GM21447 (cell line): ENCODE measurements around the gene FARP1.

ENCODE experiments used
- ATAC-seq: cut with Tn5 transposase; IDR thresholded peaks from one replicate; pipeline ENCODE4 v1.9.1; 2021; ENCODE audit not compliant: unreplicated experiment

Gene FARP1, protein sequence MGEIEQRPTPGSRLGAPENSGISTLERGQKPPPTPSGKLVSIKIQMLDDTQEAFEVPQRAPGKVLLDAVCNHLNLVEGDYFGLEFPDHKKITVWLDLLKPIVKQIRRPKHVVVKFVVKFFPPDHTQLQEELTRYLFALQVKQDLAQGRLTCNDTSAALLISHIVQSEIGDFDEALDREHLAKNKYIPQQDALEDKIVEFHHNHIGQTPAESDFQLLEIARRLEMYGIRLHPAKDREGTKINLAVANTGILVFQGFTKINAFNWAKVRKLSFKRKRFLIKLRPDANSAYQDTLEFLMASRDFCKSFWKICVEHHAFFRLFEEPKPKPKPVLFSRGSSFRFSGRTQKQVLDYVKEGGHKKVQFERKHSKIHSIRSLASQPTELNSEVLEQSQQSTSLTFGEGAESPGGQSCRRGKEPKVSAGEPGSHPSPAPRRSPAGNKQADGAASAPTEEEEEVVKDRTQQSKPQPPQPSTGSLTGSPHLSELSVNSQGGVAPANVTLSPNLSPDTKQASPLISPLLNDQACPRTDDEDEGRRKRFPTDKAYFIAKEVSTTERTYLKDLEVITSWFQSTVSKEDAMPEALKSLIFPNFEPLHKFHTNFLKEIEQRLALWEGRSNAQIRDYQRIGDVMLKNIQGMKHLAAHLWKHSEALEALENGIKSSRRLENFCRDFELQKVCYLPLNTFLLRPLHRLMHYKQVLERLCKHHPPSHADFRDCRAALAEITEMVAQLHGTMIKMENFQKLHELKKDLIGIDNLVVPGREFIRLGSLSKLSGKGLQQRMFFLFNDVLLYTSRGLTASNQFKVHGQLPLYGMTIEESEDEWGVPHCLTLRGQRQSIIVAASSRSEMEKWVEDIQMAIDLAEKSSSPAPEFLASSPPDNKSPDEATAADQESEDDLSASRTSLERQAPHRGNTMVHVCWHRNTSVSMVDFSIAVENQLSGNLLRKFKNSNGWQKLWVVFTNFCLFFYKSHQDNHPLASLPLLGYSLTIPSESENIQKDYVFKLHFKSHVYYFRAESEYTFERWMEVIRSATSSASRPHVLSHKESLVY

GRCh38 chr13:98142380-98143156, at the start of gene FARP1:
FARP1 (plus strand) TSS chr13:98143094; CDS start chr13:98213243, 70,149 bp downstream.
- ATAC-seq = peak; percentile 71

- no peak for ATAC-seq
Observed at GRCh38 chr13:98094678-98095266, 48.1 kb upstream of the FARP1 start.

- ATAC-seq = no peak
Observed at GRCh38 chr13:98096059-98096458, 46.8 kb upstream of the FARP1 start.

GRCh38 chr13:98097749-98098148, 45.1 kb upstream of the FARP1 start:
- no peak for ATAC-seq

- no peak for ATAC-seq
Observed at GRCh38 chr13:98098516-98098915, 44.4 kb upstream of the FARP1 start.

DNA sequence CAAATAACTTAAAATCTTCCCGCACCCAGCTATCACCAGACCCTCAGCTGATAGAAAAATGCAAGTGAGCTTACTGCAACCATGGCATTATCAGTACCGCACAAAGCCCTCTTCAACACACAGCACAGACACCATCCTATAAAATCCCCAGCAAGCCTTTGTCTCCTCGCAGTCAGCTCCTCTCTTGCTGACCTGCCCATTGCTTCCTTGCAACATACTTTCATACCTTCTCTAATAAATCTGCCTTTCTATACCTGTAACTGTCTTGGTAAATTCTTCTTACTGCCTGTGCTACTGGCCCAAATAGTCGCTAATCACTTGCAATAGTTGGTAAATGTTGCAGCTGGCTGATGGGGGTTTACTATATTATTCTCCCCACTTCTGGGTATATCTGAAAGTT, 43.3 kb upstream of the FARP1 start:
- ATAC-seq = no peak

GRCh38 chr13:98100481-98100880, 42.4 kb upstream of the FARP1 start:
- no peak for ATAC-seq

DNA sequence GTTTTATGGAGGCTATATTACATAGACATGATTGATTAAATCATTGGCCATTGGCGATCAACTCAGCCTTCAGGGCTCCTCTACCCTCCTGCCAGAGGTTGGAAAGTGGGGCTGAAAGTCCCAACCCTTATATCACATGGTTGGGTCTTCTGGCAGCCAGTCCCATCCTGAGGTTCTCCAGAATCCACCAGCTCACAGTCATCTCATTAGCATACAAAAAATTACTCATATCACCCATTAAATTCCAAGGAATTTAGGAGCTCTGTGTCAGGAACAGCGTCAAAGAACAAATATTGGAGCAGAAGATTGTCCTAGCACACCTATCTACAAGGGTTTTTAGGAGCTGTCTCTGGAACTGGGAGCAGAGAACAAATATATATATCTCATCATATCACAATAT, 39.4 kb upstream of the FARP1 start:
- no peak for ATAC-seq

DNA sequence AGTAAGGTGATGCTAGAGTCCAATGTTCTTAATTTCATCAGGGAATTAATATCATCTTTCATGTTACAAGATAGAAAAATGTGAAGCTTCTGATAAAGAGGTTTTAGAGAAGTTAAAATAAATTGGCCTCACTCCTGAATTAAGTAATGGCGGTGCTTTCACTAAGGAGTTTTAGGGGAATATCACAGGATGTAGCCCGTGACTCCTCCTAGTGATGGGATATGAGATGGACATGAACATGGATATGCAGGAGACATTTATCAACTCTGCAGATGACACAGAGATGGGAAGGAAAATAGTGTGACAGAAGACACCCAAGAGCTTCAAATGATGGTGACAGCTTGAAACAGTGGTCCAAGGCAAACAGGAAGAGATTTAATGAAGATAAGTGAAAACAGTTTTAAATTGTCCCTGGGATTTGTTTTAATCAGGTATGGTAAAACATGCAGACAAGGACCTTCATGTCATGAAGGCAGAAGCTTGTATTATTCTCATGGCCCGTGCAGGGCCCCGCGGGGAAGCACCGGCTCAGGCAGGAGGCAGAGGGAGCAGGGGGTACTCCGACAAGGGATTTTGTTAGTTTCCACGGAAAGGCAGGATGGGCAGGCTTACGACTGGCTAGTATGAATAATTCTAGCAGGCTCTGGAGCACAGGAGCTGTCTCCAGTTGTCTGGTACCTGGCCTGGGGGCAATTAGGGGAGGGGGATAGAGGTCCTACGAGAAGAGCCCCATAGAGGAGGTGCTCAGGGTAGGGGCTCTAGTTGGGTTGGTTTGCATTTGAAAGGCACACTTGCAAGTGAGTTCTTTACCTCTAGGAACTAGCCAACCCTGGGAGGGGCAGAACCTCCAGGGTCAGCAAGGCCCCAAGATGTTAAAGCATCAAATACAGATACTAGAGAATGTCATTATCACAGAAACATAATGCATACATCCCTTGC, 38.7 kb upstream of the FARP1 start:
- no peak for ATAC-seq

- ATAC-seq = no peak
Observed at GRCh38 chr13:98105929-98106336, 37.0 kb upstream of the FARP1 start.

- ATAC-seq = no peak
Observed at GRCh38 chr13:98108341-98108740, 34.6 kb upstream of the FARP1 start.

DNA sequence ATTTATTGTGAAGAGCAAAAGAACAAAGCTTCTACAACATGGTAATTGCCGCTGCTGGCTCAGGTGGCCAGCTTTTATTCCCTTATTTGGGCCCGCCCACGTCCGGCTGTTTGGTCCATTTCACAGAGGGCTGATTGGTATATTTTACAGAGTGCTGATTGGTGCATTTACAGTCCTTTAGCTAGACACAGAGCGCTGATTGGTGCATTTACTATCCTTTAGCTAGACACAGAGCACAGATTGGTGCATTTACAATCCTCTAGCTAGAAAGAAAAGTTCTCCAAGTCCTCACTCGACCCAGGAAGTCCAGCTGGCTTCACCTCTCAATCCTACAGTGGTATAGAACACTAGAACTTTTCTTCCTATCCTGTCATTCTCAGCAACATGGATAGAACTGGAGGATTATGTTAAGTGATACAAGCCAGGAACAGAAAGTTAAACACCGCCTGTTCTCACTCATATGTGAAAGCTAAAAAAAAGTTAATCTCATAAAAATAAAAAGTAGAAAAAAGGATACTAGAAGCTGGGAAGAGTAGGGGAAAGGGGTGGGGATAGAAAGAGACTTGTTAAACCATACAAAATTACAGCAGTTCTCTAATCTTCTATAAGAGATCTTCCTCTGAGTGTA, 33.6 kb upstream of the FARP1 start:
- no peak for ATAC-seq

DNA sequence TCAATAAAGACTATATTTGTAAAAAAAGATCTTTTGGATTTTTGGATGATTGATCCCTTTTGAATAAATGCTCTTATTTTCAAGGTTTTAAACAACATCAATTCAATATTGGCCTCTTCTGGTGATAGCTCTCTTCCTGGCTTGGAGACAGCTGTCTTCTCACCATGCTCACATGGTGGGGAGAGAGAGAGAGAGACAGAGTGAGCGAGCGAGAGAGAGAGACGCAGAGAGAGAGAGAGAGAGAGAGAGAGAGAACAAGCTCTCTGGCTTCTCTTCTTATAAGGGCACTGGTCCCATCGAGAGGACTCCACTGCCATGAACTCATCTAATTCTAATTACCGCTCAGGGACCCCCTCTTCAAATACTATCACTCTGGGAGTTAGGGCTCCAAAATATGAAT, 32.1 kb upstream of the FARP1 start:
- no peak for ATAC-seq

- ATAC-seq = no peak
Observed at GRCh38 chr13:98111168-98112098, 31.5 kb upstream of the FARP1 start.

GRCh38 chr13:98112456-98112855, 30.4 kb upstream of the FARP1 start:
- no peak for ATAC-seq

DNA sequence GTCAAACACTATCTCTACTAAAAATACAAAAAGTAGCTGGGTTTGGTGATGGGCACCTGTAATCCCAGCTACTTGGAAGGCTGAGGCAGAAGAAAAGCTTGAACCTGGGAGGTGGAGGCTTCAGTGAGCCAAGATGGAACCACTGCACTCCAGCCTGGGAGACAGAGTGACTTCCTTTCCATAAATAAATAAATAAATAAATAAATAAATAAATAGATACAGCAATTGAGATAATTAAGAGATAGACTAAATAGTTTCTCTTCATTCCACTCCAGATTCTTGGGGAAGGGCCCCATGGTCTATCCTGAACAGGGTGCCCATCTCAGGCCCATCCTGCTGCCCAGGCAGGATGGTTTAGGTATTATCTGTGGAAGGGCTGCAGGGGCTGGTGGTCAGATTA, 24.0 kb upstream of the FARP1 start:
- no peak for ATAC-seq

GRCh38 chr13:98123176-98123575, 19.7 kb upstream of the FARP1 start:
- no peak for ATAC-seq
